ENCODE results near the gene DFFB. TPM values are rescaled to one million over a fixed set of nuclear protein-coding genes. Genes with fewer than 3 reads are reported as not detected.

Gene DFFB
- total RNA-seq, 1 donor from 2014 or later = 6.0 TPM

DNA sequence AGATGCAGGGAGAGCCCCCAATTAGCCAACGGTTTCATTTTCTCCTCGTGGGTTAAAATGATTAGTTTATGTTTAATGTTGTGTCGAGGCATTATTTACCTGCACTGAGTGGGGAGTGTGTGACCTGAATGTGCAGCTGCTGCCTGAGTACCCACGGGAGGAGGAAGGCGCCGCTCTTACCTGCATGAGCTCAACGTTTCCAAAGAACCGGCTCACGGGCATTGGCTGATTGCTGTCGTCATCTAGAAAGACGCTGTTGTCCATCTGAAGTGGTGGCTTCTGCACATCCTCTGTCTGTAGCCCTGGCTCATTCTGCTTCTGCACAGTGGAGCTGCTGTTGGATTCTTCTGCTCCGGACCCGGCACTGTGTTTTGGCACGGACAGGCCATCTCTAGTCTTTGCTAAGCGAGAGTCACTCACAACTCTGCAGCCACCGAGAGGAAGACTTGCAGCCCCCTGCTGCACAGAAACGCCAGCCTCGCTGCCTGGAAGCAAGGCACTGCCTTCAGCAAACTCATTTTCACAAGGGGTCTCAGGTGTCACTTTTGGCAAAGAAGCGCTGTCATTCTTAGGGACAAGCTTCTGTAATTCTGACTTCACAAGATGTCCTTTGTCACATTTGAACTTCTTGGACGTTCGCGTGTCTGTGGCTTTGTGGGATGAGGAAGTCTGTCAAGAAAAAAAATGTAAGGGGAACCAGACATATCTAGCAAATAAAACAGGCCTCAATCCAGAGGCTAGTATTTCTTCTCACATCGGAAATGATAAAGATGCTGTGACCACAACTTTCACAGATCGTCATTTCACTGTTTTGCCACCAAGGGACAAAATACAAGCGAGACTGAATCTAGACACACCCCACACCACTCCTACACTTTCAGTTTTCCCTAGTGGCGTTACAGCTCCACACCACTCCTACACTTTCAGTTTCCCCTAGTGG lies 33.4 kb downstream of the DFFB start:
- DNase-seq (ENCODE audit: low read depth) = no peak
- peaks cover 1% of the 10 kb centered on the region for H3K36me3 ChIP-seq (ENCODE audit: control insufficient read depth, insufficient read depth, low read length)
- H3K27me3 ChIP-seq (ENCODE audit: control insufficient read depth, insufficient read depth, low read length) = no peaks in the 10 kb centered on the region
- no peak overlapping the region for H3K4me3 ChIP-seq (ENCODE audit: low read depth, low read length)
- TF ChIP-seq, protein P1, sequence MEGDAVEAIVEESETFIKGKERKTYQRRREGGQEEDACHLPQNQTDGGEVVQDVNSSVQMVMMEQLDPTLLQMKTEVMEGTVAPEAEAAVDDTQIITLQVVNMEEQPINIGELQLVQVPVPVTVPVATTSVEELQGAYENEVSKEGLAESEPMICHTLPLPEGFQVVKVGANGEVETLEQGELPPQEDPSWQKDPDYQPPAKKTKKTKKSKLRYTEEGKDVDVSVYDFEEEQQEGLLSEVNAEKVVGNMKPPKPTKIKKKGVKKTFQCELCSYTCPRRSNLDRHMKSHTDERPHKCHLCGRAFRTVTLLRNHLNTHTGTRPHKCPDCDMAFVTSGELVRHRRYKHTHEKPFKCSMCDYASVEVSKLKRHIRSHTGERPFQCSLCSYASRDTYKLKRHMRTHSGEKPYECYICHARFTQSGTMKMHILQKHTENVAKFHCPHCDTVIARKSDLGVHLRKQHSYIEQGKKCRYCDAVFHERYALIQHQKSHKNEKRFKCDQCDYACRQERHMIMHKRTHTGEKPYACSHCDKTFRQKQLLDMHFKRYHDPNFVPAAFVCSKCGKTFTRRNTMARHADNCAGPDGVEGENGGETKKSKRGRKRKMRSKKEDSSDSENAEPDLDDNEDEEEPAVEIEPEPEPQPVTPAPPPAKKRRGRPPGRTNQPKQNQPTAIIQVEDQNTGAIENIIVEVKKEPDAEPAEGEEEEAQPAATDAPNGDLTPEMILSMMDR (IDR thresholded peaks at IDR 0.05; ENCODE audit: insufficient read depth, low read length, poor library complexity, severe bottlenecking) = no peak

DNA sequence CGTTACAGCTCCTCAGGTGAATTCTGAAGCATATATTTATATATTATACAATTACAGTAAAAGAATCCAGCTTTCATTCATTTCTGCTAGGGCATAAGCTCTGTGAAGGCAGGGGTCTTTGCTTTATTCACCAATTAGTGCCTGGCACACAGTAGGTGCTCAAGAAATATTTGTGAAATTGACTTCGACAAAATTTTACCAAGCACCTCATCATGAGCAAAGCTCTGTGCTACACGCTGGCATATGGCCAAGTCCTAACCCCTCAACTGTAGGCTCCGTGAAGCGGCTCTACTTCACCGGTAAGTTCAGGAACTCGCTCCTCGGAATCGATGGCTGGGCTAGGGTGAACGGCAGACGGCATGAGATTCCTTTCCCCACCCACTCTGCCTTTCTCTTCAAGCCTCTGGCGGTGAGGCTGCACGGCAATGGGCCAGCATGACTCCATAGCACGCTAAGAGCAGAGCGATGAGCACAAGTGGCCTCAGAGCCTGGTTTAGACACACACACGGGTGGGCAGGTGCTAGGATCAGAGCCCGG lies 34.1 kb downstream of the DFFB start:
- Histone ChIP-seq H3K27me3 (ENCODE audit: control insufficient read depth, insufficient read depth, low read length) (no peaks in the 10 kb centered on the region), H3K4me3 (ENCODE audit: low read depth, low read length) (no peak overlapping the region), H3K36me3 (ENCODE audit: control insufficient read depth, insufficient read depth, low read length) (peaks cover 1% of the 10 kb centered on the region)
- DNase-seq (ENCODE audit: low read depth) = no peak
- TF ChIP-seq, protein P1 (IDR thresholded peaks at IDR 0.05; ENCODE audit: insufficient read depth, low read length, poor library complexity, severe bottlenecking) = no peak

DNA sequence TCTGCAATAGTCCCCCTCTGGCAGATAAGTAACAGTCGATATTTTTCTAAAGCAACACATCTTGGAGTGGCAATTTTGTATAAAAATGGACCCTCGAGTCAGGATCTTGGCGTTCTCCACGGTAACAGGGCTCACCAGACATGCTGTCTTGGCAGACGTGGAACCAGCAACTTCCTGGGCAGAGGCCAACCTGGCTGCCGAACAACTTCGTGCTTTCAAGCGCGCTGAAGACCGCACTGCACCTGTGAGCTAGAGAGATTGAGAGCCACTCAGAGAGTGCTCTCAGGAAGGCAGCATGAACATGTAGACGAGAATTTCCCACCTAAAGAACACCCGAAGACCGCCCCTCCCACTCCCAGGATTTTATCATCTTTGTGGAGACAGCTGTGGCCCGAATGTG lies 35.5 kb downstream of the DFFB start:
- no peaks in the 10 kb centered on the region for H3K27me3 ChIP-seq (ENCODE audit: control insufficient read depth, insufficient read depth, low read length)
- no peak for DNase-seq (ENCODE audit: low read depth)
- TF ChIP-seq, protein P1 (IDR thresholded peaks at IDR 0.05; ENCODE audit: insufficient read depth, low read length, poor library complexity, severe bottlenecking) = no peak
- peaks cover 1% of the 10 kb centered on the region for H3K36me3 ChIP-seq (ENCODE audit: control insufficient read depth, insufficient read depth, low read length)
- no peak overlapping the region for H3K4me3 ChIP-seq (ENCODE audit: low read depth, low read length)

DNA sequence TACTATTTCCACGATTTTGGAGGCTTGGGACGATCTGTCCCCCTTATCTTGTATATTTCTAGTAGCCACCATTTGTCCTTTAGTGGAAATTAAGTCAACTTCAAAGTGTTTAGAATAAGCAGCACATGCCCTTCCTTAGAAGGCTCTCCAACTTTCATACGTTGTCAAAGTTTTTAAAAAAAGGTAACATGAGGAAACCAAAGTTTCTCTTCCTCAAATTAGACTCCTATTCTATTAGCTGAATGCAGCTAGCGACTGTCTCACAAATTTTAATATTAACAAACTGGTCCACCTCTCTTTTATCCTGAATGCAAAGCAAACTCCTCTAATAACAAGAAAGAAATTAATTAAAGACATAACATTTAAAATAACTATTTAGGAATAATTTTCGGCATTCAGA lies 35.9 kb downstream of the DFFB start:
- DNase-seq (ENCODE audit: low read depth) = no peak
- Histone ChIP-seq H3K36me3 (ENCODE audit: control insufficient read depth, insufficient read depth, low read length) (peaks cover 1% of the 10 kb centered on the region), H3K4me3 (ENCODE audit: low read depth, low read length) (no peak overlapping the region), H3K27me3 (ENCODE audit: control insufficient read depth, insufficient read depth, low read length) (no peaks in the 10 kb centered on the region)
- TF ChIP-seq, protein P1 (IDR thresholded peaks at IDR 0.05; ENCODE audit: insufficient read depth, low read length, poor library complexity, severe bottlenecking) = no peak

DNA sequence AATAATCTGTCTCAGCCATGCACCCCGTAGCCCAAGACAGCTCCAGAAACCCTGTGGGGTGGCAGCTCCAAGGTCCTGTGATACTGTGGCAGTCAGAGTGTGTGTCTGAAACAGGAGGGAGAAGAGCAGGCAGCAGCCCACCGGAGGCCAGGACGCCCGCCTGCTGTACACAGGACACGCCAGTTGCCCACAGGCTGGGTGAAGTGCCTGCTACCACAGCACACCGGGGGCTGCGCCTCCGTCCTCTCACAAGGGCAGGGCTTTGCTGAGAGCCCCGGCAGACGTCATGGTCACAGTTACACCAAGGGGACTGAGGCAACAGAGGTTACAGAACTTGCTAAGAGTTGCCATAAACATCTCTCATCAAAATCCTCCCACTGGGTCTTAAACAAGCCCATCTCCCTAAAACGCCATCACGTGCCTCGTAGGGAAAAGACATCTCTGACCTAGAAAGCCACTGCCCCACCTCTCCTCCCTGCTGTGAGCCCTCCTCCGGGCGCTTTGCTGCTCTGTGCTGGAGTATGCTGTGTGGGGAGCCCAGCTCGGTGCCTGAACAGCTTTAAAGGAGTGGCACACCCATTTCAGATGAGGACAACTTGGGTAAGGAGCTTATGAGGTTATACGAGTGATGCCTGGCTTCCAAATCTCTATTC lies 37.5 kb downstream of the DFFB start:
- H3K27me3 ChIP-seq (ENCODE audit: control insufficient read depth, insufficient read depth, low read length) = no peaks in the 10 kb centered on the region
- peaks cover 1% of the 10 kb centered on the region for H3K36me3 ChIP-seq (ENCODE audit: control insufficient read depth, insufficient read depth, low read length)
- H3K4me3 ChIP-seq (ENCODE audit: low read depth, low read length) = no peak overlapping the region

More for the DNA sequence above, 37.5 kb downstream of the DFFB start:
- TF ChIP-seq, protein P1 (IDR thresholded peaks at IDR 0.05; ENCODE audit: insufficient read depth, low read length, poor library complexity, severe bottlenecking) = no peak
- no peak for DNase-seq (ENCODE audit: low read depth)

Data from kidney epithelial cell (primary cell).